ENCODE measurements around the gene RALA.

RALA gene

GRCh38 chr7:39594988-39595620 is 28.3 kb upstream of the RALA start:
- POLR2A ChIA-PET, result interaction anchor here (0.8 kb wide), 1 partner anchor 28 kb away, joined by 3 read pairs; the partner anchor contains the start of gene RALA
- DNase-seq (ENCODE audit: extremely low spot score), result no peak

GRCh38 chr7:39602351-39602750 is 21.0 kb upstream of the RALA start:
- DNase-seq (ENCODE audit: extremely low spot score), result no peak
- ChIA-PET POLR2A (no interaction called here), CTCF (no interaction called here)
- TF ChIP-seq ZNF384 (IDR thresholded peaks at IDR 0.05), result no peak
- no peak for TF ChIP-seq TARDBP (IDR thresholded peaks at IDR 0.05)
- no peak for TF ChIP-seq SUZ12 (IDR thresholded peaks at IDR 0.05)
- TF ChIP-seq FOXM1 (IDR thresholded peaks at IDR 0.05; ENCODE audit: borderline replicate concordance), result no peak
- no peak for TF ChIP-seq BHLHE40 (IDR thresholded peaks at IDR 0.05; ENCODE audit: borderline replicate concordance)
- no peak for TF ChIP-seq FOXA1 (IDR thresholded peaks at IDR 0.05)
- no peak for TF ChIP-seq PKNOX1 (IDR thresholded peaks at IDR 0.05)
- no peak for TF ChIP-seq FOXK2 (IDR thresholded peaks at IDR 0.05)
- no peak for TF ChIP-seq L3MBTL2 (conservative IDR thresholded peaks at IDR 0.05)
- no peak for TF ChIP-seq NFRKB (IDR thresholded peaks at IDR 0.05)
- no peak for TF ChIP-seq HDGF (IDR thresholded peaks at IDR 0.05; ENCODE audit: borderline replicate concordance)
- TF ChIP-seq SP1 (IDR thresholded peaks at IDR 0.05), result no peak
- no peak for TF ChIP-seq ELF4 (IDR thresholded peaks at IDR 0.05)
- no peak for TF ChIP-seq ARNT (IDR thresholded peaks at IDR 0.05)
- TF ChIP-seq LEF1 (IDR thresholded peaks at IDR 0.05; ENCODE audit: borderline replicate concordance), result no peak
- no peak for TF ChIP-seq CTBP1 (IDR thresholded peaks at IDR 0.05; ENCODE audit: borderline replicate concordance)

More at GRCh38 chr7:39594988-39595620, 28.3 kb upstream of the RALA start:
- CTCF ChIA-PET, result interaction anchor here (0.6 kb wide), 1 partner anchor 14 kb away, joined by 3 read pairs; no protein-coding TSS in a partner anchor
- no peak for TF ChIP-seq FOXA1 (IDR thresholded peaks at IDR 0.05)
- no peak for TF ChIP-seq HDGF (IDR thresholded peaks at IDR 0.05; ENCODE audit: borderline replicate concordance)
- no peak for TF ChIP-seq TARDBP (IDR thresholded peaks at IDR 0.05)
- TF ChIP-seq PKNOX1 (IDR thresholded peaks at IDR 0.05), result no peak
- no peak for TF ChIP-seq SUZ12 (IDR thresholded peaks at IDR 0.05)
- no peak for TF ChIP-seq FOXM1 (IDR thresholded peaks at IDR 0.05; ENCODE audit: borderline replicate concordance)
- TF ChIP-seq BHLHE40 (IDR thresholded peaks at IDR 0.05; ENCODE audit: borderline replicate concordance), result no peak
- no peak for TF ChIP-seq ARNT (IDR thresholded peaks at IDR 0.05)
- TF ChIP-seq ZNF384 (IDR thresholded peaks at IDR 0.05), result no peak

- ChIA-PET POLR2A (no interaction called here), CTCF (no interaction called here)
- no peak for DNase-seq (ENCODE audit: extremely low spot score)
- no peak for TF ChIP-seq ARNT (IDR thresholded peaks at IDR 0.05)
- TF ChIP-seq LEF1 (IDR thresholded peaks at IDR 0.05; ENCODE audit: borderline replicate concordance), result no peak
Observed at GRCh38 chr7:39603924-39604323, 19.4 kb upstream of the RALA start.

- no peak for DNase-seq (ENCODE audit: extremely low spot score)
- ChIA-PET POLR2A (interaction anchor here (1.4 kb wide), 1 partner anchor 18 kb away, joined by 6 read pairs; the partner anchor contains the start of gene RALA), CTCF (no interaction called here)
- no peak for TF ChIP-seq ZNF384 (IDR thresholded peaks at IDR 0.05)
- TF ChIP-seq HDGF (IDR thresholded peaks at IDR 0.05; ENCODE audit: borderline replicate concordance), result no peak
- no peak for TF ChIP-seq BHLHE40 (IDR thresholded peaks at IDR 0.05; ENCODE audit: borderline replicate concordance)
Observed at GRCh38 chr7:39605087-39605486, 18.3 kb upstream of the RALA start.

- no peak for DNase-seq (ENCODE audit: extremely low spot score)
- TF ChIP-seq L3MBTL2 (conservative IDR thresholded peaks at IDR 0.05) (no peak), HDGF (IDR thresholded peaks at IDR 0.05; ENCODE audit: borderline replicate concordance) (no peak), ARNT (IDR thresholded peaks at IDR 0.05) (no peak), LEF1 (IDR thresholded peaks at IDR 0.05; ENCODE audit: borderline replicate concordance) (no peak), CTBP1 (IDR thresholded peaks at IDR 0.05; ENCODE audit: borderline replicate concordance) (no peak), SUZ12 (IDR thresholded peaks at IDR 0.05) (no peak), FOXA1 (IDR thresholded peaks at IDR 0.05) (no peak), FOXK2 (IDR thresholded peaks at IDR 0.05) (no peak), TARDBP (IDR thresholded peaks at IDR 0.05) (no peak), BHLHE40 (IDR thresholded peaks at IDR 0.05; ENCODE audit: borderline replicate concordance) (no peak), SP1 (IDR thresholded peaks at IDR 0.05) (no peak), PKNOX1 (IDR thresholded peaks at IDR 0.05) (no peak), FOXM1 (IDR thresholded peaks at IDR 0.05; ENCODE audit: borderline replicate concordance) (no peak), NFRKB (IDR thresholded peaks at IDR 0.05) (no peak), ELF4 (IDR thresholded peaks at IDR 0.05) (no peak)
- ChIA-PET CTCF (no interaction called here), POLR2A (interaction anchor here (1.4 kb wide), 1 partner anchor 17 kb away, joined by 6 read pairs; the partner anchor contains the start of gene RALA)
Observed at GRCh38 chr7:39606352-39606751, 17.0 kb upstream of the RALA start.

GRCh38 chr7:39606941-39607340 is 16.4 kb upstream of the RALA start:
- DNase-seq (ENCODE audit: extremely low spot score), result no peak
- CTCF ChIA-PET, result no interaction called here
- POLR2A ChIA-PET, result no interaction called here
- TF ChIP-seq BHLHE40 (IDR thresholded peaks at IDR 0.05; ENCODE audit: borderline replicate concordance), result no peak
- TF ChIP-seq SP1 (IDR thresholded peaks at IDR 0.05), result no peak
- TF ChIP-seq CTBP1 (IDR thresholded peaks at IDR 0.05; ENCODE audit: borderline replicate concordance), result no peak
- TF ChIP-seq ZNF384 (IDR thresholded peaks at IDR 0.05), result no peak
- no peak for TF ChIP-seq NFRKB (IDR thresholded peaks at IDR 0.05)
- no peak for TF ChIP-seq PKNOX1 (IDR thresholded peaks at IDR 0.05)
- TF ChIP-seq L3MBTL2 (conservative IDR thresholded peaks at IDR 0.05), result no peak
- no peak for TF ChIP-seq TARDBP (IDR thresholded peaks at IDR 0.05)
- no peak for TF ChIP-seq HDGF (IDR thresholded peaks at IDR 0.05; ENCODE audit: borderline replicate concordance)
- no peak for TF ChIP-seq FOXK2 (IDR thresholded peaks at IDR 0.05)
- TF ChIP-seq LEF1 (IDR thresholded peaks at IDR 0.05; ENCODE audit: borderline replicate concordance), result no peak
- TF ChIP-seq FOXA1 (IDR thresholded peaks at IDR 0.05), result no peak
- TF ChIP-seq FOXM1 (IDR thresholded peaks at IDR 0.05; ENCODE audit: borderline replicate concordance), result no peak
- TF ChIP-seq SUZ12 (IDR thresholded peaks at IDR 0.05), result no peak
- TF ChIP-seq ELF4 (IDR thresholded peaks at IDR 0.05), result no peak
- no peak for TF ChIP-seq ARNT (IDR thresholded peaks at IDR 0.05)

Data from HEK293T (cell line).